RWPE2 (cell line): Measurements from ENCODE around the gene TBC1D16.
A peak's percentile ranks its signal among the peaks of the same experiment; 100 is the strongest.

Experiments used
- ATAC-seq: fragments of 200-7000 bp; cut with Tn5 transposase; 3 replicates; pipeline ENCODE4 v1.9.1; 2021; ENCODE audit warnings: low read depth
- DNase-seq: peaks from one replicate; pipeline ENCODE4 v3.0.0-alpha.2; 2020; ENCODE audit warnings: low spot score
- H3K27ac ChIP-seq: fragments of 450-650 bp; 2 replicates; pipeline ENCODE4 v1.5.1; 2017; ENCODE audit warnings: mild to moderate bottlenecking; ENCODE audit not compliant: poor library complexity, severe bottlenecking
- H3K27me3 ChIP-seq: fragments of 250-450 bp; sonication (Bioruptor Pico); 2 replicates; pipeline ENCODE4 v1.5.1; 2021; ENCODE audit warnings: mild to moderate bottlenecking, moderate library complexity; ENCODE audit not compliant: insufficient read depth, poor library complexity, severe bottlenecking
- H3K36me3 ChIP-seq: fragments of 250-450 bp; sonication (Bioruptor Pico); 2 replicates; pipeline ENCODE4 v1.5.1; 2020; ENCODE audit warnings: low read depth, mild to moderate bottlenecking, moderate library complexity
- H3K4me1 ChIP-seq: fragments of 250-450 bp; sonication (Bioruptor Pico); 2 replicates; pipeline ENCODE4 v1.5.1; 2021; ENCODE audit warnings: mild to moderate bottlenecking, moderate library complexity; ENCODE audit not compliant: insufficient read depth, poor library complexity, severe bottlenecking
- H3K4me3 ChIP-seq: fragments of 250-450 bp; sonication (Bioruptor Pico); 2 replicates; pipeline ENCODE4 v1.5.1; 2021; ENCODE audit warnings: mild to moderate bottlenecking, moderate library complexity; ENCODE audit not compliant: severe bottlenecking
- H3K9me3 ChIP-seq: fragments of 250-450 bp; sonication (Bioruptor Pico); 2 replicates; pipeline ENCODE4 v1.5.1; 2021; ENCODE audit warnings: mild to moderate bottlenecking, moderate library complexity; ENCODE audit not compliant: severe bottlenecking
- CTCF ChIP-seq: fragments of 450-650 bp; IDR thresholded peaks from one replicate; pipeline ENCODE4 v1.5.1; 2017; ENCODE audit warnings: mild to moderate bottlenecking, moderate library complexity; ENCODE audit not compliant: poor library complexity, severe bottlenecking

The TBC1D16 gene

GRCh38 chr17:79975498-79976134, 60.1 kb downstream of the TBC1D16 start:
- Histone ChIP-seq H3K9me3 (no peaks in the 10 kb centered on the region), H3K4me3 (no peak overlapping the region), H3K27ac (no peak overlapping the region), H3K27me3 (no peaks in the 10 kb centered on the region), H3K36me3 (no peaks in the 10 kb centered on the region), H3K4me1 (no peaks in the 10 kb centered on the region)
- ATAC-seq (no peak), DNase-seq (peak; percentile 57)
- no peak for TF ChIP-seq CTCF

- Histone ChIP-seq H3K27me3 (no peaks in the 10 kb centered on the region), H3K4me3 (no peak overlapping the region), H3K4me1 (peaks cover 6% of the 10 kb centered on the region), H3K9me3 (no peaks in the 10 kb centered on the region), H3K36me3 (no peaks in the 10 kb centered on the region), H3K27ac (no peak overlapping the region)
- no peak for TF ChIP-seq CTCF
- peak; percentile 71 for DNase-seq
- no peak for ATAC-seq
These were observed 60.8 kb downstream of the TBC1D16 start for GRCh38 chr17:79974566-79975497.

DNA sequence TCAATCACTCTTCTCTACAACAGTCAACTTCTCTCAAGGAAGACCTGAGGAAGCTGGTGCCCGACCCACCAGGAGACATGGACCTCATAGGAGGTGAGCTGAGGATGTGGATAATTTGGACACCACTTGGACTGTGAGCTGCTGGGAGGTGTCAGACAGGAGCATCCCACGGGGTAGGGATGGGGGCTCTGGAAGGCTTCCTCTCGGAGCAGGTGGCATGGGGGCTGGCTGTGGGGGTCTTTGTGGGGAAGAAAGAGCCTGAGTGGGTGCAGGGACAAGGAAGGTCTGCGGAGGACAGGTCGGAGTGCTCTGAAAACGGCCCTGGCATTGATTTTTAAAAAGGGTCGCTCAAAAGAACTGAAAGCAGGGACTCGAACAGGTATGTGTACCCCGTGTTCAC, 64.0 kb downstream of the TBC1D16 start:
- no peaks in the 10 kb centered on the region for H3K9me3 ChIP-seq
- no peak overlapping the region for H3K4me3 ChIP-seq
- H3K27me3 ChIP-seq: no peaks in the 10 kb centered on the region
- H3K4me1 ChIP-seq: peaks cover 9% of the 10 kb centered on the region
- H3K27ac ChIP-seq: no peak overlapping the region
- H3K36me3 ChIP-seq: no peaks in the 10 kb centered on the region
- TF ChIP-seq CTCF: no peak
- no peak for ATAC-seq
- DNase-seq: peak; percentile 30

GRCh38 chr17:79970576-79971068, 65.0 kb downstream of the TBC1D16 start:
- H3K9me3 ChIP-seq: no peaks in the 10 kb centered on the region
- H3K4me1 ChIP-seq: peaks cover 9% of the 10 kb centered on the region
- no peak overlapping the region for H3K27ac ChIP-seq
- TF ChIP-seq CTCF: peak; percentile 9
- H3K27me3 ChIP-seq: no peaks in the 10 kb centered on the region
- H3K4me3 ChIP-seq: no peak overlapping the region
- DNase-seq (peak; percentile 35), ATAC-seq (no peak)
- no peaks in the 10 kb centered on the region for H3K36me3 ChIP-seq
